ENCODE measurements around the gene RBP4. TPM values are rescaled to one million over a fixed set of nuclear protein-coding genes. Genes with fewer than 3 reads are reported as not detected.
A peak's percentile ranks its signal among the peaks of the same experiment; 100 is the strongest.

RBP4 gene
- polyA plus RNA-seq, 1 of the 3 experiments (the other 2 are of a cell fraction) = not detected

- no peak for TF ChIP-seq USF1 (IDR thresholded peaks at IDR 0.05; ENCODE audit: borderline replicate concordance, low read depth)
- no peak for TF ChIP-seq GABPA (IDR thresholded peaks at IDR 0.05; ENCODE audit: low read depth)
- no peak for TF ChIP-seq JUND (IDR thresholded peaks at IDR 0.05)
Observed at GRCh38 chr10:93567277-93568104, 33.5 kb downstream of the RBP4 start (continued).

GRCh38 chr10:93566435-93567276 is 34.4 kb downstream of the RBP4 start, which contains the start of gene FFAR4:
FFAR4 (plus strand) TSS chr10:93566665; CDS start chr10:93566721, 56 bp downstream.
- Histone ChIP-seq H3K79me2 (ENCODE audit: insufficient read depth) (no peaks in the 10 kb centered on the region), H3K9ac (no peak within 1 kb of the TSS), H3K4me1 (ENCODE audit: control insufficient read depth in 1 of 2, insufficient read depth in 2 of 2, low read depth in 1 of 2, low read length in 1 of 2) (no peaks in the 10 kb centered on the region; a peak in 1 of 4 replicates), H3K27me3 (ENCODE audit: insufficient read depth) (peaks cover 46% of the 10 kb centered on the region; the same call in 1 of the 2 replicates), H3K36me3 (replicated peaks in 1 of 2; ENCODE audit: control insufficient read depth in 1 of 2, insufficient read depth in 2 of 2, low read length in 1 of 2) (no peaks in the 10 kb centered on the region), H4K20me1 (ENCODE audit: insufficient read depth) (no peaks in the 10 kb centered on the region), H3F3A (replicated peaks; ENCODE audit: insufficient read depth) (no peaks in the 10 kb centered on the region), H3K27ac (ENCODE audit: low read depth in 2 of 2, low read length in 1 of 2) (no peak within 1 kb of the TSS), H3K9me2 (no peaks in the 10 kb centered on the region), H3K4me2 (no peak within 1 kb of the TSS; the same call in 1 of the 2 replicates), H3K9me3 (no peaks in the 10 kb centered on the region), H2AFZ (ENCODE audit: low read depth) (no peak within 1 kb of the TSS), H3K4me3 (ENCODE audit: low read depth in 2 of 2, low read length in 1 of 2) (no peak within 1 kb of the TSS)
- 4% methylated on average over 27 of the region's 85 CpGs for WGBS (ENCODE audit: low lambda C conversion rate)
- DNase-seq = peak; percentile 53
- ChIA-PET CTCF (interaction anchor here (4.8 kb wide), 1 partner anchor 13 kb away, joined by 33 read pairs; no protein-coding TSS in a partner anchor), POLR2A (no interaction called here)
- TF ChIP-seq IRF3 (IDR thresholded peaks at IDR 0.05; ENCODE audit: low read depth, low read length) = no peak
- no peak for TF ChIP-seq GATA2 (CRISPR knock-in tag; IDR thresholded peaks at IDR 0.05)
- no peak for TF ChIP-seq SIN3A (IDR thresholded peaks at IDR 0.05; ENCODE audit: borderline replicate concordance, low read depth, low read length)
- TF ChIP-seq EP300 (IDR thresholded peaks at IDR 0.05; ENCODE audit: borderline replicate concordance in 1 of 2, low read depth in 1 of 2, low read length in 1 of 2) = no peak
- TF ChIP-seq RXRA (IDR thresholded peaks at IDR 0.05; ENCODE audit: borderline replicate concordance, low read depth) = no peak
- no peak for TF ChIP-seq TCF12 (IDR thresholded peaks at IDR 0.05)
- TF ChIP-seq CTCF (IDR thresholded peaks at IDR 0.05) = no peak
- TF ChIP-seq TEAD4 (IDR thresholded peaks at IDR 0.05; ENCODE audit: borderline replicate concordance, insufficient read depth) = no peak
- TF ChIP-seq REST (IDR thresholded peaks at IDR 0.05; ENCODE audit: low read depth, low read length) = no peak
- TF ChIP-seq RAD21 (IDR thresholded peaks at IDR 0.05; ENCODE audit: low read length) = no peak
- no peak for TF ChIP-seq FOXM1 (IDR thresholded peaks at IDR 0.05; ENCODE audit: low read depth)
- no peak for TF ChIP-seq PBX3 (IDR thresholded peaks at IDR 0.05)
- no peak for TF ChIP-seq ZBTB33 (IDR thresholded peaks at IDR 0.05; ENCODE audit: borderline replicate concordance, low read depth)
- TF ChIP-seq TAF1 (IDR thresholded peaks at IDR 0.05; ENCODE audit: borderline replicate concordance, low read depth, low read length) = no peak
